ENCODE results near the gene UGT1A4. TPM values are rescaled to one million over a fixed set of nuclear protein-coding genes. Genes with fewer than 3 reads are reported as not detected.

UGT1A4 gene
- total and polyA plus RNA-seq, 5 donors, result 0.07 TPM; not detected in 4

- Histone ChIP-seq H3K9me3 (ENCODE audit: control insufficient read depth, low read length) (no peaks in the 10 kb centered on the region), H3K4me1 (ENCODE audit: control insufficient read depth, insufficient read depth, low read length) (no peaks in the 10 kb centered on the region), H3K27me3 (ENCODE audit: control insufficient read depth, insufficient read depth) (no peaks in the 10 kb centered on the region), H3K4me3 (ENCODE audit: low read length) (no peak overlapping the region), H3K27ac (ENCODE audit: low read length) (no peak overlapping the region)
- WGBS, result 55% methylated on average over 2 of the region's 2 CpGs
- intact Hi-C loops (cut with DNase I), result no loop called here
- DNase-seq (no peak), ATAC-seq (no peak)
Measured at GRCh38 chr2:233803292-233803911, 84.9 kb downstream of the UGT1A4 start.

GRCh38 chr2:233803994-233804393 is 85.5 kb downstream of the UGT1A4 start:
- H3K27ac ChIP-seq (ENCODE audit: low read length), result no peak overlapping the region
- no peaks in the 10 kb centered on the region for H3K27me3 ChIP-seq (ENCODE audit: control insufficient read depth, insufficient read depth)
- H3K9me3 ChIP-seq (ENCODE audit: control insufficient read depth, low read length), result no peaks in the 10 kb centered on the region
- H3K4me1 ChIP-seq (ENCODE audit: control insufficient read depth, insufficient read depth, low read length), result no peaks in the 10 kb centered on the region
- intact Hi-C loops (cut with DNase I), result no loop called here
- ATAC-seq (no peak), DNase-seq (no peak)
- 66% methylated on average over 8 of the region's 8 CpGs for WGBS
- H3K4me3 ChIP-seq (ENCODE audit: low read length), result no peak overlapping the region

GRCh38 chr2:233807215-233807865 is 88.8 kb downstream of the UGT1A4 start:
- H3K4me3 ChIP-seq (ENCODE audit: low read length), result no peak overlapping the region
- no peaks in the 10 kb centered on the region for H3K4me1 ChIP-seq (ENCODE audit: control insufficient read depth, insufficient read depth, low read length)
- peak in 1 of 3 donors; percentile 16 for DNase-seq
- no peaks in the 10 kb centered on the region for H3K9me3 ChIP-seq (ENCODE audit: control insufficient read depth, low read length)
- H3K27me3 ChIP-seq (ENCODE audit: control insufficient read depth, insufficient read depth), result no peaks in the 10 kb centered on the region
- intact Hi-C loops (cut with DNase I), result no loop called here
- H3K27ac ChIP-seq (ENCODE audit: low read length), result no peak overlapping the region
- ATAC-seq, result no peak
- WGBS, result 73% methylated on average over 12 of the region's 12 CpGs

- H3K27me3 ChIP-seq (ENCODE audit: control insufficient read depth, insufficient read depth), result no peaks in the 10 kb centered on the region
- no peak overlapping the region for H3K27ac ChIP-seq (ENCODE audit: low read length)
- WGBS, result 74% methylated on average over 10 of the region's 10 CpGs
- H3K4me3 ChIP-seq (ENCODE audit: low read length), result no peak overlapping the region
- DNase-seq (no peak), ATAC-seq (no peak)
- no peaks in the 10 kb centered on the region for H3K4me1 ChIP-seq (ENCODE audit: control insufficient read depth, insufficient read depth, low read length)
- no peaks in the 10 kb centered on the region for H3K9me3 ChIP-seq (ENCODE audit: control insufficient read depth, low read length)
- intact Hi-C loops (cut with DNase I), result no loop called here
Measured at GRCh38 chr2:233807966-233808935, 89.7 kb downstream of the UGT1A4 start.

GRCh38 chr2:233810385-233810784 is 91.8 kb downstream of the UGT1A4 start:
- Histone ChIP-seq H3K27ac (ENCODE audit: low read length) (no peak overlapping the region), H3K9me3 (ENCODE audit: control insufficient read depth, low read length) (no peaks in the 10 kb centered on the region), H3K4me1 (ENCODE audit: control insufficient read depth, insufficient read depth, low read length) (no peaks in the 10 kb centered on the region), H3K27me3 (ENCODE audit: control insufficient read depth, insufficient read depth) (no peaks in the 10 kb centered on the region), H3K4me3 (ENCODE audit: low read length) (no peak overlapping the region)
- ATAC-seq (no peak), DNase-seq (no peak)
- 86% methylated on average over 6 of the region's 6 CpGs for WGBS
- intact Hi-C loops (cut with DNase I), result no loop called here

- whole genome bisulfite sequencing, result 75% methylated on average over 4 of the region's 4 CpGs
- ATAC-seq (no peak), DNase-seq (no peak)
- Histone ChIP-seq H3K27me3 (ENCODE audit: control insufficient read depth, insufficient read depth) (no peaks in the 10 kb centered on the region), H3K4me3 (ENCODE audit: low read length) (no peak overlapping the region), H3K27ac (ENCODE audit: low read length) (no peak overlapping the region), H3K9me3 (ENCODE audit: control insufficient read depth, low read length) (no peaks in the 10 kb centered on the region), H3K4me1 (ENCODE audit: control insufficient read depth, insufficient read depth, low read length) (no peaks in the 10 kb centered on the region)
- intact Hi-C loops (cut with DNase I), result no loop called here
Measured at GRCh38 chr2:233811087-233811486, 92.6 kb downstream of the UGT1A4 start.

GRCh38 chr2:233811732-233812131 is 93.2 kb downstream of the UGT1A4 start:
- 86% methylated on average over 8 of the region's 8 CpGs for WGBS
- no peaks in the 10 kb centered on the region for H3K9me3 ChIP-seq (ENCODE audit: control insufficient read depth, low read length)
- DNase-seq (no peak), ATAC-seq (no peak)
- intact Hi-C loops (cut with DNase I), result no loop called here
- no peaks in the 10 kb centered on the region for H3K27me3 ChIP-seq (ENCODE audit: control insufficient read depth, insufficient read depth)
- H3K4me3 ChIP-seq (ENCODE audit: low read length), result no peak overlapping the region
- no peaks in the 10 kb centered on the region for H3K4me1 ChIP-seq (ENCODE audit: control insufficient read depth, insufficient read depth, low read length)
- H3K27ac ChIP-seq (ENCODE audit: low read length), result no peak overlapping the region

- Histone ChIP-seq H3K27me3 (ENCODE audit: control insufficient read depth, insufficient read depth) (no peaks in the 10 kb centered on the region), H3K4me3 (ENCODE audit: low read length) (no peak overlapping the region), H3K9me3 (ENCODE audit: control insufficient read depth, low read length) (no peaks in the 10 kb centered on the region), H3K27ac (ENCODE audit: low read length) (no peak overlapping the region), H3K4me1 (ENCODE audit: control insufficient read depth, insufficient read depth, low read length) (no peaks in the 10 kb centered on the region)
- DNase-seq (no peak), ATAC-seq (no peak)
- WGBS, result 63% methylated on average over 3 of the region's 3 CpGs
- intact Hi-C loops (cut with DNase I), result no loop called here
Measured at GRCh38 chr2:233813236-233814055, 94.9 kb downstream of the UGT1A4 start.

- Histone ChIP-seq H3K27ac (ENCODE audit: low read length) (no peak overlapping the region), H3K4me1 (ENCODE audit: control insufficient read depth, insufficient read depth, low read length) (no peaks in the 10 kb centered on the region), H3K9me3 (ENCODE audit: control insufficient read depth, low read length) (no peaks in the 10 kb centered on the region), H3K27me3 (ENCODE audit: control insufficient read depth, insufficient read depth) (no peaks in the 10 kb centered on the region), H3K4me3 (ENCODE audit: low read length) (no peak overlapping the region)
- DNase-seq, result peak in 1 of 3 donors; percentile 3
- intact Hi-C loops (cut with DNase I), result no loop called here
- no peak for ATAC-seq
- 63% methylated on average over 2 of the region's 2 CpGs for WGBS
Measured at GRCh38 chr2:233814056-233814835, 95.7 kb downstream of the UGT1A4 start.

GRCh38 chr2:233815861-233816260 is 97.3 kb downstream of the UGT1A4 start:
- whole genome bisulfite sequencing, result 82% methylated on average over 6 of the region's 6 CpGs
- H3K9me3 ChIP-seq (ENCODE audit: control insufficient read depth, low read length), result no peaks in the 10 kb centered on the region
- ATAC-seq, result no peak

More at GRCh38 chr2:233815861-233816260, 97.3 kb downstream of the UGT1A4 start:
- Histone ChIP-seq H3K4me3 (ENCODE audit: low read length) (no peak overlapping the region), H3K27me3 (ENCODE audit: control insufficient read depth, insufficient read depth) (no peaks in the 10 kb centered on the region), H3K27ac (ENCODE audit: low read length) (no peak overlapping the region), H3K4me1 (ENCODE audit: control insufficient read depth, insufficient read depth, low read length) (no peaks in the 10 kb centered on the region)
- intact Hi-C loops (cut with DNase I), result no loop called here
- no peak for DNase-seq

Measured in right cardiac atrium (tissue), 5 donors.